GM12874 (cell line): ENCODE measurements around the gene EPB41L4B.

Experiments used
- TF ChIP-seq, protein P1 (sequence below): IDR thresholded peaks from 2 replicates; pipeline ENCODE4 v1.5.1; 2011; ENCODE audit warnings: low read depth, mild to moderate bottlenecking, control low read depth, low read length, moderate library complexity; ENCODE audit not compliant: insufficient read depth

The EPB41L4B gene

DNA sequence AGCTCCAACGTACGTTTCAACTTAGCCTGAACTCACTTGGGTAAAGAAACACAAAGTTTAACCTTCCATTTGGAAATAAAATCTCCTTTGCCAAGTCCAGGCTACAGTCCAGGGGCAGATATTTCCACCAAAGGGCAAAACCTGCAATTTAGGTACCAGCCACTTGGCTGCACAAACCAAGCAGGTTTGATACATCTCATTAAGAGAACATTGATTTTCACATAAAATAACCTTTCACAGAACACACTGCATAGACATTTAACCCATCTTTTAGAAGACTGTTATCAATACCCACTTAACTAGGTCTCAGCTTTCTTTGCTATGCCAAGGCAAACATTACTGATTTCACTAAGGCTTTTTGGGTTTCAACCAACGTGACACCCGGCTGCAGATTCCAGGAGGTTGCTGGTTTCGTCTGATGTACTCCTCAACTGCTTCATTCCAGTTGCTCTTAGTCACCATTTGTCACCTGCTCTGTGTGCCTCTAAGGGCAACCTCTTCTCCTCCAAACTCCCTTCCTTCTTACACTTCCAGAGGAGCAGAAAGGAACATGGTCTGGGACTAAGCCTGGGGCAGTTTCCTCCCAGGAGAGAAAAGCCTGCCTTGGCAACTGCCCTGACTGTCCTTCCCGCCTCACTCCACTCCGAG lies 67.1 kb downstream of the EPB41L4B start:
- TF ChIP-seq, protein P1, sequence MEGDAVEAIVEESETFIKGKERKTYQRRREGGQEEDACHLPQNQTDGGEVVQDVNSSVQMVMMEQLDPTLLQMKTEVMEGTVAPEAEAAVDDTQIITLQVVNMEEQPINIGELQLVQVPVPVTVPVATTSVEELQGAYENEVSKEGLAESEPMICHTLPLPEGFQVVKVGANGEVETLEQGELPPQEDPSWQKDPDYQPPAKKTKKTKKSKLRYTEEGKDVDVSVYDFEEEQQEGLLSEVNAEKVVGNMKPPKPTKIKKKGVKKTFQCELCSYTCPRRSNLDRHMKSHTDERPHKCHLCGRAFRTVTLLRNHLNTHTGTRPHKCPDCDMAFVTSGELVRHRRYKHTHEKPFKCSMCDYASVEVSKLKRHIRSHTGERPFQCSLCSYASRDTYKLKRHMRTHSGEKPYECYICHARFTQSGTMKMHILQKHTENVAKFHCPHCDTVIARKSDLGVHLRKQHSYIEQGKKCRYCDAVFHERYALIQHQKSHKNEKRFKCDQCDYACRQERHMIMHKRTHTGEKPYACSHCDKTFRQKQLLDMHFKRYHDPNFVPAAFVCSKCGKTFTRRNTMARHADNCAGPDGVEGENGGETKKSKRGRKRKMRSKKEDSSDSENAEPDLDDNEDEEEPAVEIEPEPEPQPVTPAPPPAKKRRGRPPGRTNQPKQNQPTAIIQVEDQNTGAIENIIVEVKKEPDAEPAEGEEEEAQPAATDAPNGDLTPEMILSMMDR = no peak

DNA sequence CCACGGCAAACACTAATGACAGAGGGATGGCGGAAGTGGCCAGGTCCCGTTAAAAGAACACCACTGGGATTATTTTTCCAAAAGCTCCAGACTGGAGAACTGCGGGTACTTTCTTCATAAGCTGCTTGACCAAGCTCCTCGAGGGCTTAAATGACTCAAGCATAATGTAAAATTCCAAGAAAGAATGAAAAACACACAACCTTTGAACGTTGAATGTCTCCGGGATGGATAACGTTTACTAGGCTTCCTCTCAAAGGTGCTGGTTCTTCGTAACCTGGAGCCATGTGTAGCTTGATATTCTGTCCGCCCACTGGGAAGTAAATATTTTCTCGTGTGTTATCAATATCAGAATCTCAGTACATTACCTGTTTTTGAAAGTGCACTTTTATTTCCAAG lies 67.6 kb downstream of the EPB41L4B start:
- TF ChIP-seq, protein P1 = no peak

DNA sequence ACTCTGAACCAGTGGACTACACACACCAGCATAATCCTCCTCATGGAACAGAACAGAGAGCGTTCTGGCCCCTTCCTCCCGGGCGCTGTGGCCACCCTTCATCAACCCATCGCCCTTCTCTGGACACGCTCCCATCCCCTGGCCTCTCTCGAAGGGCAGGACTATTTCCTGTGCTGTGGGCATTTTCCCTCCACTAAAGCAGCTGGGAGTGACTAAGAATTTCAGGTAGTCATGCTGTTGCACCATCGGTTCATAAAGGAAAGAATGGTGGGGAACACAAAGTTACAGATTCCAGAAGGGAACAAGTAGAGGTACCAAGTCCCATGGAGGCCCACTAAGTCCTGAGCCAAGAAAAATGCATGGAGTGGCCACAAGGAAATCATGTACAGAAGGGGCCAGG lies 68.6 kb downstream of the EPB41L4B start:
- TF ChIP-seq, protein P1 = no peak

DNA sequence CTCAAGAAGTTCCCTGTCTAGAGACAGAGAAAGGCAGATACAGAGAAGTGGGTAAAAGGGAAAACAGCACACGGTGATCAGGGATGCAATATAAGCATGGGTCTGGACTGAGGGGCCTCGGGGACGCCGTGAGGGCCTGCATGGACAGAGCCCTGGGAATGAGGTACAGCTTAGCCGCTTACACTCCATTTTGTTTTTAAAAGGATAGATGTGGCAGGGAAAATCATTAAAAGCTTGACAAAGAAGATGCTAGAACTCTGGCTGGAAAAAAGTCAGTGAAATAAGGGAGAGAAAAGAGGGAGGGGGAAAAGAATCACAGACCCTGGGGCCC lies 69.1 kb downstream of the EPB41L4B start:
- TF ChIP-seq, protein P1 = no peak

DNA sequence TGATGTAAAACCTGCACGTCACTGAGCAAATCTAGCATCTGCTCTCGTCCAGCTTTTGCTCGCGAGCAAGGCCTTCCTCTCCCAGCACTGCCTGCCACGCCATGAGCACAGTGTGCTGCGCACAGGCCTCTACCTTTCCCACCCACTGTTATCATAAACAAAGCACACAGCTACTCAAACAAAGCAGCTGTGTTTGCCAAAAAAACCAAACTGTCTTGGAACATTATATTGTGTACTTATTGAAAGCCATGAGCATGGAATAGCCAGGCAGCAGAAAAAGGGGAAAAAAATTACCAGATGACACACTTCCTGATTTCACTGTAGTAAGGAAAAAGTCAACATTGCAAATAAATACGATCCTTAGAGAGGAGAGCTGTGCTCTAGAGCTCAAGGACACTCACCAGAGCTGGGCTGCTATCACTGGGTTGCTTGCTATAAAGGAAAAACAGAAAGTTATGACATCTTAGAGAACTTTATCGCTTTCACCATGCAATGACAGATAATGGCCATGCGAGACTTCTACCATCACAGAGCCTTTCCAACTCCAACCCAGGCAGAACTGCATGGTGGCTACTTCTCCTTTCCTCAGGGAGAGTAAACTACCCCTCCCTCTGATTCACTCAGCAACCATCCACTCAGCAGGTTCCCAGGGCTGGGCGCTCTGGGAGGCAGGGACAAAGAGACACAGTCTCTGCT lies 69.6 kb downstream of the EPB41L4B start:
- TF ChIP-seq, protein P1 = no peak

DNA sequence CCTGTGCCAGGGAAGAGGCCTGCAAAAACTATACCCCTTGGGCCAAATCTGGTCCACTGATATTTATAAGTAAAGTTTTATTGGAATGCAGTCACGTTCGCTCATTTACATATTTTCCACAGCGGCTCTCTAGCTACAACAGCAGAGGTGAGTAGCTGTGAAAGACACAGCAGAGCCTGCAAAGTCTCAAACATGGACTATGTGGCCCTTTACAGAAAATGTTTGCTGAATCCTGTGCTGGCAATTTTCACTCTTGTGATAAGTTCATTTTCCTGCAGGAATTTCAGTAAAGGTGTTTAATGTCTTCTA lies 70.1 kb downstream of the EPB41L4B start:
- TF ChIP-seq, protein P1 = no peak

DNA sequence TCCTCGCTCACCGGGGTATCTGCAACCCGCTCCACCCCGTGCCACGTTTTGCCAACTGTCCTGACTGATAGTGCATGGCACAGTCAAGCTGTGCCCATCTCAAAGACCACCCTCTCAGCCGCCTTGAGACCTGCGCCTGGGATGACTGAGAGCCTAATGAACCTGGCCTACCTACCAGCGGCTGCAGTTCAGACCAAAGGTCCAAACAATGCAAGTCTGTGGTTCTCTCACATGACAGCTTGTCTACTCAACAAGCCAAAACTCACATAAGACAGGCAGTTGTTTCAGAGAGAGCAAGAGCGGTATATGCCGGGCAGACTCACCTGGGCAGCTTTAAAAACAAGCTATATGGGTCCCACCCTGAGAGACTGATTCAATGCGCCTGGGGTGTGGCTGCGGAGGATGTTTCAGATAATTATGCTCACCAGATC lies 70.5 kb downstream of the EPB41L4B start:
- TF ChIP-seq, protein P1 = no peak

DNA sequence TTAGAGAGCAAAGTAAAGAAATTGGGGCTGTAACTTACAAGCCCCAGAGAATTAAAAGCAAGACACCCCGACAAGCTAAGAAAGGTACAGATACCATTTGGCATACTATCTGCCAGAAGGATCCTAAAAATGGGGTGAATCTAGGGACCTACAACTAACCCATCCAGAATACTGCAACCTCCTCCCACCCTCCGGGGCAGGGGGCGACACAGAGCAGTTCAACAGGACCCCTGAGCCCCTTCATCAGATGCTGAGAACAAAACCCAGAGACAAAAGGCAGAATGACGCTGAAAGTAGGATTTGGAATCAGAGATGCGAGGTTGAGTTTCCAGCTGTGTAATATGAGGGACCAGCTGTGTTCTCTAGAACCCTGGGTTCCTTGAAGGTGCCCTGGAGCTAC lies 71.2 kb downstream of the EPB41L4B start:
- TF ChIP-seq, protein P1 = no peak
